Stimulated activated CD8-positive, alpha-beta memory T cell treated with anti-CD3 and anti-CD28 coated beads, Interleukin-12 subunit alpha, Interleukin-12 subunit beta, amount 100 ng/mL, for 4 hours (primary cell): ENCODE results near the gene FHAD1.
"Not testable (repeated sequence)": the region's sequence is repeated elsewhere in the genome, so short reads cannot be mapped to it uniquely, and the experiment has no call there.

ENCODE experiments used
- DNase-seq: peaks from one replicate; pipeline ENCODE4 v3.0.0-alpha.2; 2020; ENCODE audit warnings: low read depth

The FHAD1 gene

DNA sequence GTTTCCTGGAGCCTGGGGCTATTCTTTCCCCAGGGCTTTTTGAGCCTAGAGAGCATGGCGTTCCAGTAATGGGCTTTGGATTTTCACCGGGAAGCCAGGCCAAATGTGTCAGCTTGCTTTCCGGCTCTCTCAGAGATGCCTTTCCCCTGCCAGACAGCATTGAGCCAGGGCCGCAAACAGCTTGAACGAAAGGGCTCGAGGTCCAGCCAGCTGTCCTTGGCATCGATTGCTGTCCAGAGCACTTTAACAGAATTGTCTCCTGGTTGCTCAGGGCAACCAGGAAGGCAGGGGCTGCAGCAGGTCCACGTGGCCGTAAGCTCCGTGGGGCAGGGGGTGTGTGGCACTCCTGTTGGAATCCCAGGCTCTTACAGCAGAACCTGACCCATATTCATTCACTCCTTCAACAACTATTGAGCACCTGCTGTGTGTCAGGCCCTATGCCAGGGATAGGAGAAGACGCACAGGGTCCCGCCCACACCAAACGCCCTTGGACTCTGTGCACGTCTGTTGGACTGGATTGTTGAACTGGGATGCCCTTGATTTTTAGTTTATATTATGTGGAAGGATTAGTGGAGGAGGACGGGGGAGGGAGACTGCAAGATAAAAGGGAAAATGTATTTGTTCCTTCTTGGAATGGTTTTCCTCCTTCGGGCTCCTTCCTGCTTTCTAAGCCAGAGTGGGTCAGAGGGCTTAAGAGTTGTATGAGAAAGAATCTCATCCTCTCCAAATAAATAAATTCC is 123.9 kb downstream of the FHAD1 start:
- no peak for DNase-seq

DNA sequence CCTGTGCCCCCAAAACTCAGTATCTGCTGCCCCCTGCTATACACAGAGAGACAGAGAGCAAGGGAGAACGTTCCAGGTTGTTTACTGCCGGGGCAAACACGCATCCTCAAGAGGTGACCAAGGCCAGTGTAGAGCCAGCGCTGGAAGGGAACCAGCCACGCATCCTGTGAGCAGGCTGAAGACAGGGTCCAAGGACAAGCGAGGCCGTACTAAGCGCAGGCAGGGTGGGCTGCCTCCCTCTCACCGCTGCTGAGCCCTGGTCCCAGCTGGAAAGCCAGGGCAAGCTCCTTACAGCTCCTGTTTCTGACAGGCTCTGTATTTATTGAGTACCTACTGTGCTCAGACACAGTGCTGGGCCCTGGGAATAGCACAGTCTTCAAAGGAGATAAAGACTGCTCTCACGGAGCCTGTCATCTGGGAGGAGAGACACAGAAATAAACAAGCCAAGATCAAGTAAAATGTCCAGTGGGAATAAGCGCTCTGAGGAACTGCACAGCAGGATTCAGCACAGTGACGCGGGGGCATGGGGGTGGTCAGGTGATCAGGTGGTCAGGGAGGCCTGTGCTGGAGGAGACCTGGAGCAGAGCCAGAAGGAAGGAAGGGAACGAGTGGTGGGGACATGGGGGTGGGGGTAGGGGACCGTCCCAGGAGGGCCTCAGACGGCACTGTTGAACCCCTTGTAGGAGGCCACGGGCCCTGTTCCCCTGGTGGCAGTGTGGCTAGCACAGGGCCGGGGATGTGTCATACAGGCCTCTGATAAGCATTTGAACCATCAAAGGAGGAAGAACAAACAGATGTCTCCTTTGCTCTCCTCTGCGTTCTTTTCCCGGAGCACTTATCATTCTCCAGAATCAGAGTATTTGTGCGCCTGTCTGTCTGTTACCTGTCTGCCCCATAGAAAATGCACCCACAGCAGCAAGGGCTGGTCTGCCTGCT is 124.9 kb downstream of the FHAD1 start:
- DNase-seq = no peak

DNA sequence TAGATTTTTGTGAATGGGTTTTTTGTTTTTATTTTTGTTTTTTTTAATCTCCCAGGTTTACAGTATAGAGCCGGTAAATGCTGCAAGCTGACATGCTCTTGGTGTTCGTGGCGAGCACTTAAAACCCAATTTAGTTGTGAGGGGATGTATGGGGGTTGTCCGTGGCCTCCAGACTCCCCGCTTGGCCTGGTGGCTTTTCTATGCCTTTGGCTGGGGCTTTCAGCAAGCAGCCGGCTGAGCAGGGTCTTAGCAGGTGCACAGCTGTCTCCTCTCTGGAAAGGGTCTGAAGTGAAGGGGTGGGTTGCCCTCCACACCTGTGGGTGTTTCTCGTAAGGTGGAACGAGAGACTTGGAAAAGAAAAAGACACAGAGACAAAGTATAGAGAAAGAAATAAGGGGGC is 131.7 kb downstream of the FHAD1 start:
- no peak for DNase-seq

DNA sequence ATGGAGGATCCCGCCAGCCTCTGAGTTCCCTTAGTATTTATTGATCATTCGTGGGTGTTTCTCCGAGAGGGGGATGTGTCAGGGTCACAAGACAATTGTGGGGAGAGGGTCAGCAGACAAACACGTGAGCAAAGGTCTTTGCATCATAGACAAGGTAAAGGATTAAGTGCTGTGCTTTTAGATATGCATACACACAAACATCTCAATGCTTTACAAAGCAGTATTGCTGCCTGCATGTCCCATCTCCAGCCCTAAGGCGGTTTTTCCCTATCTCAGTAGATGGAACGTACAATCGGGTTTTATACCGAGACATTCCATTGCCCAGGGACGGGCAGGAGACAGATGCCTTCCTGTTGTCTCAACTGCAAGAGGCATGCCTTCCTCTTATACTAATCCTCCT is 132.1 kb downstream of the FHAD1 start:
- not testable (repeated sequence) for DNase-seq

DNA sequence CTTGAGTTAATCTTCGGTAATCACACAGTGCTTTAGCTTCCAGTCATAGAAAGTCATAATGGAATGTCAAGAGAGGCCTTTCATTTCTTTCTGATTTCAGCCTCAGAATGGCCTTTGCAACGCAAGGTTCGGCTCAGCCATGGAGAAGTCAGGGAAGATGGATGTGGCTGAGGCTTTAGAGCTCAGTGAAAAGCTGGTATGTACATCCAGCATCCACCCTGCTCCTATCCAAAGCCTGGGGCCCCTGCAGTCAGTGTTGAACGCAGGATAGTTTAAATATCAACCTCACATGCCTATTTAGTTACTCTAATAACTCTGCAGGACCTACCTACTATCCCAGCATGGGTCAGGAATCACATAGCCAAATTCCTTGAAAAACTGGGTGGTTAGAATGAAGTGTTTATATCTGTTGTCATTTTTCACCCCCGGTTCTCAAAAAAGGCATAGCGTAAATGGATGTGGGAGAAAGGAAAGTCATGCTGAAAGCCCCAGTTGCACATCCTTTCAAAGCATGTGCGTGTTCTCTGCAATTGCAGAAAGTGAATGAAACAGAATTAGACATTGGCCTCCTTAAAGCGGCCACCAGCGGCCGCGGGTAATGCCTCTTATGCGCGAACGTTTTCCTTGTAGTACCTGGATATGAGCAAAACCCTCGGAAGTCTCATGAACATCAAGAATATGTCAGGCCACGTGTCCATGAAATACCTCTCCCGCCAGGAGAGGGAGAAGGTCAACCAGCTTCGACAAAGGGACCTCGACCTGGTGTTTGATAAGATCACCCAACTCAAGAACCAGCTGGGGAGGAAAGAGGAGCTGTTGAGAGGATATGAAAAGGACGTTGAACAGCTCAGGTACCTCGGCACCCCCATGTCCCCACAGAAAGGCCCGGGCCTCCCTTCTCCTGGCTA is 133.8 kb downstream of the FHAD1 start:
- DNase-seq = no peak

DNA sequence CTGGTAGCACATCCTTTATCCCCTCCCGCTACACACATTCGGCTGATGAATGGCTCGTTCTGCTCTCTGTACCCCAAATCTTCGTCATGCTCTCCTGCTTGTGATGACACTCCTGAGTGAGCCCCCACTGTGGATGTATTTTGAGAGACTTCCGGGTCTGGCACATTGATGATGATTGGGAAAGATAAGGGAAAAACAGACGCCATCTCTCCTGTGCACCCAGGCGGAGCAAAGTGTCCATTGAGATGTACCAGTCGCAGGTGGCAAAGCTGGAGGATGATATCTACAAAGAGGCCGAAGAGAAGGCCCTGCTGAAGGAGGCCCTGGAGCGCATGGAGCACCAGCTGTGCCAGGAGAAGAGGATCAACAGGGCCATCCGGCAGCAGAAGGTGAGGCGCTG is 134.8 kb downstream of the FHAD1 start:
- DNase-seq = no peak

DNA sequence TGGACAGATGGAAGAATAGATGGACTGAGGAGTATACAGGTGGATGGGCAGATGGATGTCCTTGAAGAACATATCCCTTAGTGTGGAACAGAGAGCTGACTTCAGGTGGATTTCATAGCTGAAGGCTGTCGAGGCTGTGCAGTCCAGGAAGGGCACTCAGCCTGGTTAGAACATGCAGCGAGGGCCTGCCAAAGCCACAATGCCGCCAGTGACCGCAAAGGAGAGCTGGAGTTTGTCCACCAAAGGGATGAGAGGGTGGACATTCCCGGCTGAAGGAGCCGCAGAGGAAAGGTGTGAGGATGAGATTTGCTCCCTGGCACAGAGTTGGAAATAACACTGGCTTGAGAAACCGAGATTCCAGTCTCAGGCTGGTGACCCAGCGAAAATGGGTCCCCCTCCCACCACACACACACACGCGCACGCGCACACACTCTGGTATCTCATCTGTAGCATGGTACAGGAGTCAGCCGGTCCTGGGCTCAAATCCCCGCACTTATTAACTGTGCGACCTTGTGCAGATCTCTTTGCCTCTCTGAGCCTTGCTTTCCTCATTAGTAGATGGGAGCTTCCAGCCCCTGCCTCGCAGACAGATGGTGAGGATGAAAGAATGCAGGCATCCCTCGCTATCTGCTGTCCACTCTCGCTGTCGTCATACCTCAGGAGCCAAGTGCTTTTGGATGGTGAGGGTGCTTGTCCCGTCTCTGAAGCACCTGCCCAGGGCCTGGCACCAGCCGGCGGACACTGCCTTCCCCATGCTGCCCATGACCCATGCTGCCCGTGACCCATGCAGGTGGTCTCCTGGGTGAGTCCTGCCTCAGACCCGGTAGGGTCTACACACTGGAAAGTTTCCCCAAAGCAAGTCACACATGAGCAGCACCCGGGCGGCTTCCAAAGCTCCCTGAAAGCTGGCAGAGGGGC is 135.8 kb downstream of the FHAD1 start:
- DNase-seq = no peak

DNA sequence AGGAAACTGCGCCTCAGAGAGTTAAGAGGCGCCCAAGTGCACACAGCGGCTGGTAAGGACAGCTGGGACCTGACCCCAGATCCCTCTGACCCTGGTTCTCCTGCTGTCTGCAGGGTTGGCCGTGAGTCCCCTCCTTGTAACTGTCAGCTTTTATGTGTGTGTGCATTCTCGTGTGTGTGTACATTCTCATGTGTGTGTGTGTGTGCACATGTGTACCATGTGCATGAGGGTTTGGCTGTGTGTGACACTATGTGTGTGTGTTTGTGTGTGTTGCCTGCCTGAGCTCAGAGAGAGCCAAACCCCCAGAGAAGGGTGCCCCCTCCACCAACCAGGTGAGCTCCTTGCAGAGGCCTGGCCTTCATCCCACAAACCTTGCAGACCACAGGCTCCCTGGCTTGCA is 136.8 kb downstream of the FHAD1 start:
- no peak for DNase-seq

DNA sequence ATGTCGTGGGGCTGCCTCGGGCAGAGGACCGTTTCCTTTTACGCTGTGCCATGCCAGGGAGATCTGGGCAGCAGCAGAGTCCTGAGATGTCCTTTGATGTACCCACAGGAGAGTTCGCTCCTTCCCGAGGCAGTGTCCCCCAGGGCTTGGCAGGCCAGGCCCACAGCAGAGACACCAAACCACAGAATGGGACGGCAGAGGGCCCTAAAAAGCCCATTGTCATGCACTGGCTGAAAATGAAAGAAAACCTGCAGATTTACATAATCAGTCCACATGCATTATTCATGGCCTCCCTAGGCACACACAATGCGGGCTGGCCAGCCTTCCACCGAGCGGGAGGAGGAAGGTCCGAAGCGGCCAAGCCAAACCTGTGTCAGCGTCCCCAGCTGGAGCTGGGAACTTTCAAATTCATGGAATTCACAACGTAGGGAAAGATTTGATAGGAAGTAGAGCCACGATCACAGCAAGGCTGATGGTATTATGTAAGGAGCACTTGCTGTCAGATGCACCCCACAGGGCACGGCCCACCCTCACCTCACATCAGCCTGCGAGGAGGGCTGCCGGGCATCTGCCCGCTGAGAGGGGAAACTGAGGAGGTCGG is 137.4 kb downstream of the FHAD1 start:
- no peak for DNase-seq

DNA sequence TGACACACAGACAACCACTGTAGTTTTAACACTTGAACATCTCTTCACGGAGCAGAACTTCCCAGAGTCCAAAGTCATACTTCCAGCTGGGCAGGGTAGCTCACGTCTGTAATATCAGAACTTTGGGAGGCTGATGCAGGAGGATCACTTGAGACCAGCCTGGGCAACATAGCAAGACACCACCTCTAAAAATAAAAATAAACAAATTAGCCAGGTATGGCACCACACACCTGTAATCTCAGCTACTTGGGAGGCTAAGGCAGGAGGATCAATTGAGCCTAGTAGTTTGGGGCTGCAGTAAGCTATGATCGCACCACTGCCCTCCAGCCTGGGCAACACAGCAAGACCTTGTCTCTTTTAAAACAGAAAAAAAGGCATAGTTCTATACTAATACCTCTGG is 138.4 kb downstream of the FHAD1 start:
- DNase-seq = no peak

DNA sequence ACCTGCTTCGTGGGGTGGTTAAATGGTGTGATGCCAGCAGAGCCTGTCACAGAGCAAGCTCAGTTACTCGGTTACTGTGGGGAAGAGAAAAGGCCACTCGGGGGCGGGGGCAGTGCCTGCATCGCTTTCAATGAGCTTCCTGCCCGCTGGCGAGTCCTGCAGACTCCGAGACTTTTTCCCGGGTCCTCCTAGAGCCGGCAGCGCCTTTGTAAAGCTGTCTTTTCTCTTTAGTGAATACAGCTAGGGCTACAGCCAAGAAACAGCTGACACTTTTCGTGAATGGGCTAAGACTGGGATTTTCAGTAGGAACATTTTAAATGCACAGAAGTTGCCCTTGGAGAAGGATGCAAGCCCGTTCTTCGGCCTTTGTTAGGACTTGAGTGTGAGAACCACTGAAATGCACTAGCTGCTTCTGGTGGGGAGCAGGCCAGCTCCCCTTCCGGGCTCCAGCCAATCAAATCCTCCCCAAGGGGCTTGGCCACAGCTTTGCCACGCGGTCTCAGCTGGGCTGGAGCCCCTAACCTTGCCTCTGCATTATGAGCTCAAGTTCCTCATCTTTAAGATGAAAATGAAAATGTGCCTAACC is 139.2 kb downstream of the FHAD1 start:
- no peak for DNase-seq

DNA sequence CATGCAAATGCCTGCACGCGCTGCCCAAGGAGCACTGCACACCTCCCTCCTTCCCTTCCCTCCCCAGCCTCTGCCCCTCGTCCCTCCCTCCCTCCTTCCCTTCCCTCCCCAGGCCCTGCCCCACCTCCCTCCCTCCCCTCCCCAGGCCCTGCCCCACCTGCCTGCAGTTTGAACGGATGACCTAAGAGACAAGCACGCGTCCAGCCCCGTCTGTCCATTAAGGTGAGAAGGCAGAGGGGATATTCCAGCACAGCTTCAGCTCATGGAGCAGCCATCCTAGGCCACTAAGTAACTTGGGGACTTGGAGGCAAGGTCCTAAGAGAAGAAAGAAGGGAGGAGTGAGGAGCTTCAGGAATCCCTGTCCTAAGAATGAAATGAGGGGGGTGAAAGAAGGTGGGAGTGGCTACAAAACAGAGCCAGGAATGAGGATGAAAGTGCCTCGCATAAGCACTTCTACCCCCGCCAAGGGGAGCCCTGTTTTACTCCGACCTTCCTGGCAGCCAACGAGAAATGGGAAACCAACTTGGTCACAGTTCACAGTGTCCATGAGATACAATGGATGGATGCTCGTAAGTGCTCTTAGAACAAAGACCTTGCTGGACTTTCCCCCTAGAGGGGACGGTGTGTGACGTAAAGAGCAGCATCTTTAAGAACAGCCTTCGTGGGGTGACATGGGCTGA is 141.3 kb downstream of the FHAD1 start:
- no peak for DNase-seq

DNA sequence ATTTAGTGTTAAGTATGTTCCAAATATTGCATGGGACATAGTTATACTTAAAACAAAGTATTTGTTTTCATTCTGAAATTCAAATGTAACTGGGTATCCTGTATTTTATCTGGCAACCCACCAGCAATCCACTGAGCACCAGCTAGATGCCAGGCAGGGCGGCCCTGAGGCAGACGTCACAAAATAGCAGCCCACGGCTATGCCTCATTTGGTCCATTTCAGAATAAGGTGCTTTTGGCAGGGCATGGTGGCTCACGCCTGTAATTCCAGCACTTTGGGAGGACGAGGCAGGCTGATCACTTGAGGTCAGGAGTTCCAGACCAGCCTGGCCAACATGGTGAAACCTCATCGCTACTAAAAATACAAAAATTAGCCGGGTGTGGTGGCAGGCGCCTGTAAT is 142.8 kb downstream of the FHAD1 start:
- not testable (repeated sequence) for DNase-seq

DNA sequence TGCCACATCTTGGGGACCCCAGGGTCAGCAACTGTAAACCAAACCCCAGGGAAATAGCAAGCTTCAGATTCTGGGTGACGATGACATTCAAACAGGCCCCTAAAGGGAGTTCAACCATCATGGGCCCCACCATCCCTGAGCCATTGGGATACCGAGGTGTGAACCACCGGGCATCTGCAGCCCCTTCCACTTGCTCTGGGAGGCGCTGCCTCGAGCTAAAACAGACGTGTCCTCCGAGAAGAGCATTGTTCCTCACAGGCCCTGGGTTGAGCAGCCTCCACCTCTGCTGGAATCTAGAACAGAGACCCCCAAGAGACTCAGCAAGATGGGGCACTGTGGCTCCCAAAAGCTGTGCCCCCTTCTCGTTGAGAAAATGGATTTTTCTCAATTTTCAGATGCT is 143.6 kb downstream of the FHAD1 start:
- DNase-seq = no peak

DNA sequence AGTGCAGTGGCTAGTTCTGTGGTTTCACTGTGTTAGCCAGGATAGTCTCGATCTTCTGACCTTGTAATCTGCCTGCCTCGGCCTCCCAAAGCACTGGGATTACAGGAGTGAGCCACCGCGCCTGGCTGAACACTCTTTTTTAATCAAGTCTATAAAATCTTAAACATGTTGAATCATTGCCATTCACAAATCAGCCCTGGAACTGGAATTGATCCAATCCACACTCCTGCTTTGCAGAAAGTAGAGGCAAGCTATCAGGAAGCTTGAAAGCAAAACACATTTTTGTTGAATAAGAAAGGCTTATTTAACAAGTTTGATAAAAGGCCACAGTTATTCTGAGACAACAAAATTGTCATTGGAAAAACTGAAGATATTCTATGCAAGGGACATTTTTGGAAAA is 144.3 kb downstream of the FHAD1 start:
- DNase-seq = no peak

DNA sequence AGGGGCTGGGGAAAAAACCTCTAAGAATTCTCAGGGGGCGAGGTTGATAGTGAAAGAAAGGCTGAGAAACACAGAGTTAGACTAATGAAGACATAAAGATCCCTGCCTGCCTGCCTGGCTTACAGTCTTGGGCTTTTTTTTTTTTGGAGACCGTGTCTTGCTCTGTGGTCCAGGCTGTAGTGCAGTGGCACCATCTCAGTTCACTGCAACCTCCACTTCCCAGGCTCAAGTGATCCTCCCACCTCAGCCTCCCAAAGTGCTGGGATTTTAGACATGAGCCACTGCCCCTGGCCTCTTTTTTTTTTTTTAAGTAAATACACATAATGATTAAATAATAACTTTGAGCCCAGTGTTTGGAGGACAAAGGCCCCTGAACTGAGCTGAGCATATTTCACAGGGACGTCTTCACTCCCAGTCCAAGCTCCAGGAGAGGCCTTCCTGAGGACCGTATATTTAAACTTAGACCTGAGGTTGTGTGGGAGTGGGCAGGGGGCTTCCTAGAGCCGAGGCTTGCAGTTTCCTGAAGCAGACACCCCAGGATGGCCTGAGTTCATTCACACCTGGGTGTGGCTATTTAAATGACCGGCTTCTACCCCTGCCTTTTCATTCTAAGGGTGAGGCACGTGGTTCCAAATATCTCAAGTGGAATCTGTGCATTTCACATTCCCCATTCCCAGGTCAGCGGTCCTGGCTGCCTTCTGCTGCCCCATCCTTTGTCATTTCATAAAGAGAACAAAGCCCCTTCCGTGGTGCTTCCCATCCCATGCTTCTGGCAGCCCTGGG is 146.6 kb downstream of the FHAD1 start:
- no peak for DNase-seq

DNA sequence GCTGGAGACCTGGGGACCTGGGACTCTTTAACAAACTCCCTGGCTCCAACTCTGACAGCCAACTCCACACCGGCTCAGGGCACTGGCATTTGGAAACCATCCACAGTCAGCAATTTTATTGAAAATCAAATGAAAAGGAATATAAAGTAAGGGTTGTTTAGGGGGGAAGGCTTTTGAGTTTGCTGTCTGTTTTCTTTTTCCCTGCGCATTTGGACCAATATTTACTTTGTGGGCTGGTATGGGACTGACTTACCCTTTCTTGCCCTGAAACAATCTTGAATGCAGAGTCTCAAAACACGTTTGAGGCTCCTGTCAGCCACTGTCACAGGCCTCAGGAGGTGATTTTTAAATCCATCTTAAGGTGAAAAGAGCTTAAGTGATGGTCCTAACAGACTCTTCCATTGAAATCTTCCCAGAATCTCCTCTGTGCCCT is 147.3 kb downstream of the FHAD1 start:
- no peak for DNase-seq

DNA sequence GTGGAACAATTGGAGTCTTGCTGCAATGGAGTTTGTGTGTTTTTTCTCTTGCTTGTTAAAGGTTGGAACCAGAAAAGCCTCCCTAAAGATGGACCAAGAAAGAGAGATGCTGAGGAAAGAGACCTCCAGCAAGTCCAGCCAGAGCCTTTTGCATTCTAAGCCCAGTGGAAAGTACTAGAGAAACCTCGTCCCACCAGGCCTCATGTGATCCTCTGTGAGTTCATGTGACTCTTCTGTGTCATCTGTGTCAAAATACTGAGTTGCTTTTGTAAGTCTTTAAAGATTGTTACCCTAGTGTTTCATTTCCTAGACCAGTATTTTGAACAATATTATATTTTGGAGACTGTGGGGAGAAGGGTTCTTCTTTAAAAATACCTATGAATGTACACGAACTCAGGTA is 150.2 kb downstream of the FHAD1 start:
- DNase-seq = no peak

DNA sequence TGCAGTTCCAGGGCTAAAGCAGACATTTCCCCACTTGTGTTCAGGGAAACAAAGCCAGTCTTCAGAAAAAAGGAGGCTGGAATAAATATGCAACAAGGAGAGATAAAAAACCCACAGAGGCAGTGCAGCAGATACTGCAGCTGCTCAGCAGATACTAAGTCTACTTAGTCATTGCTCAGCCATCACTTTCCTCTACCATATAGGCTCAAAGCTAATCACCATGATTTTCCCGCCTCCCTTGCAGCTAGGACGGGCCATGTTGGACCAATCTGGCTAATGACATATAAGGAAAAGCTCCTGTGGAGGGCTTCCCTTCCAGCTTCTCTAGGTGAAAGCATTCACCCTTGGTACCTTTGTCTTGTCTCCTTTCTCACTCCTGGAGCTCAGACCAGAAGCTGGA is 152.7 kb downstream of the FHAD1 start:
- no peak for DNase-seq
